Epithelial cell of esophagus (primary cell): ENCODE measurements around the gene FBXW9.

ENCODE experiments used
- DNase-seq: peaks from one replicate; pipeline ENCODE4 v3.0.0; 2010; ENCODE audit warnings: low read depth
- H3K4me3 ChIP-seq: 2 replicates; pipeline ENCODE4 v1.5.1; 2011; ENCODE audit warnings: mild to moderate bottlenecking, low read length, control low read depth
- CTCF ChIP-seq: IDR thresholded peaks from 2 replicates; pipeline ENCODE4 v1.5.1; 2011; ENCODE audit warnings: low read depth, mild to moderate bottlenecking, low read length, control low read depth, inconsistent platforms; ENCODE audit not compliant: insufficient read depth; ENCODE audit errors: missing control alignments

Gene FBXW9

GRCh38 chr19:12711187-12711586 is 14.8 kb upstream of the FBXW9 start:
- H3K4me3 ChIP-seq, result no peak overlapping the region
- no peak for TF ChIP-seq CTCF
- no peak for DNase-seq

GRCh38 chr19:12708641-12709040 is 12.2 kb upstream of the FBXW9 start:
- no peak for TF ChIP-seq CTCF
- no peak overlapping the region for H3K4me3 ChIP-seq
- DNase-seq, result no peak

DNA sequence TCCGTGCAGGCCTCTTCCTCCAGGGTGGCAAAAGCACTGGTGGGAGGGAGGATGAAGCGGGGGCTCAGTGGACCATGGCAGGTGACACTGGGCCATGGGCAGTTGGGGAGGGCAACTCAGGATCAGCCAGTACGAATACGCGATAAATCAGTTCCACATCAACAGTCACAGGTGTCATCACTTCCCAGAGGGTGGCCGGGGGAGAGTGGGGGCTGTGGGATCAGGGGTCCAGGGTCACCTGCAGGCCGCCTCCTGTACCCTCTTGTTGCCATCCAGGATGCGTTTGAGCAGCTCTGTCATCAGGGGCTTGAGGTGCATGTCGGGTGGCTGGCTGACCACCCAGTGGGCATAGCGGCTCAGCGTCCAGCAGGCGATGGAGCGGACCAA is 9.9 kb upstream of the FBXW9 start:
- DNase-seq, result no peak
- TF ChIP-seq CTCF, result no peak
- H3K4me3 ChIP-seq, result no peak overlapping the region

- TF ChIP-seq CTCF, result no peak
- H3K4me3 ChIP-seq, result no peak overlapping the region
- no peak for DNase-seq
These were observed 9.4 kb upstream of the FBXW9 start for GRCh38 chr19:12705654-12706331.

- TF ChIP-seq CTCF, result no peak
- DNase-seq, result no peak
- H3K4me3 ChIP-seq, result no peak overlapping the region
These were observed 8.7 kb upstream of the FBXW9 start for GRCh38 chr19:12705169-12705568.

- no peak for TF ChIP-seq CTCF
- H3K4me3 ChIP-seq, result no peak overlapping the region
- DNase-seq, result no peak
These were observed 6.6 kb upstream of the FBXW9 start for GRCh38 chr19:12703046-12703445.

DNA sequence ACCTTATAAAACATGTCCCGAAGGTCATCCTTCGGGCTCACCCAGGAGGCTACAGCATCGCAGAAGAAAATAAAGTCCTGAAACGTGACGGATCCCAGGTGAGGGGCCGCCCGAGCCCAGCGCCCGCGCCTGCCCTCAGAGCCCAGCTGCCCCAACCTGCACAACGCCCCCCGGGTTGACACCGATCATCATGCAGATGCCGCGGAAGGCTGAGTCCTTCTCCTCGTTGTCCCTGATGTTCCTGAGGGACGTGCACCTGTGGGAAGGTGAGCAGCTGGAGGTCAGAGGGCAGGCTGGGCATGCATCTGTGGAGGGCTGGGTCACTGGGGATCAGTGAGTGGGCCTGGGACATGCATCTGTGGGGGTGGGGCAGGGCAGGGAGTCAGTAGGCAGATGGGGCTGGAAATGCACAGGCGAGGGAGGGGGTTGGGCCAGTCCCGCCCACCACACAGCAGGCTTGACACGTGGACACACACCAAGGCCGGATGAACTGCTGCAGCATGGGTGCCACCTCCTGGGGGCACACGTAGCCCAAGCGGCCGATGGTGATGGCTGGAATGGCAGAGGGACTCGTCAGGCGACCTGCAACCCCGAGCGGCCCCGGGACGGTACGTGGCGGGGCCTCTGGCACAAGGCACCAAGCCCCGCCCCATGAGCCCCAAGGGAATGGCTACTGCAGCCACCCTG is 5.3 kb upstream of the FBXW9 start:
- no peak for DNase-seq
- no peak for TF ChIP-seq CTCF
- no peak overlapping the region for H3K4me3 ChIP-seq
